Activated B cell treated with CpG ODN at 0.5 μM for 24 hours (primary cell): ENCODE data around the gene DENND2D. TPM values are rescaled to one million over a fixed set of nuclear protein-coding genes. Genes with fewer than 3 reads are reported as not detected.

Experiments used
- ATAC-seq: fragments of 200-7000 bp; cut with Tn5 transposase; one replicate; pipeline ENCODE4 v1.10.0; 2021; ENCODE audit warnings: low read depth, mild to moderate bottlenecking, moderate library complexity
- CTCF ChIA-PET: fragments of 350-600 bp; sonication (Branson Sonifier 250); formaldehyde crosslinking; loops from one replicate; lab custom pipeline; 2021; ENCODE audit warnings: antibody characterized with exemption; lab: Charles Lee
- POLR2A ChIA-PET: fragments of 350-600 bp; sonication (Branson Sonifier 250); formaldehyde crosslinking; loops from one replicate; lab custom pipeline; 2021; ENCODE audit warnings: antibody characterized with exemption; lab: Charles Lee
- DNase-seq: peaks from one replicate; pipeline ENCODE4 v3.0.0; 2022
- H3K27ac Mint-ChIP-seq: one replicate; pipeline ENCODE4 v1.8.0; 2020; ENCODE audit warnings: mixed read lengths
- H3K27me3 Mint-ChIP-seq: one replicate; pipeline ENCODE4 v1.8.0; 2021; ENCODE audit warnings: mixed read lengths
- H3K36me3 Mint-ChIP-seq: one replicate; pipeline ENCODE4 v1.8.0; 2021; ENCODE audit warnings: low read depth, mixed read lengths
- H3K4me1 Mint-ChIP-seq: one replicate; pipeline ENCODE4 v1.8.0; 2021; ENCODE audit warnings: mixed read lengths
- H3K4me3 Mint-ChIP-seq: one replicate; pipeline ENCODE4 v1.8.0; 2020; ENCODE audit warnings: mild to moderate bottlenecking, mixed read lengths
- H3K9me3 Mint-ChIP-seq: one replicate; pipeline ENCODE4 v1.8.0; 2020; ENCODE audit warnings: mixed read lengths
- intact Hi-C: fragments of 100-400 bp; cut with micrococcal nuclease; formaldehyde crosslinking; loops from one replicate; pipeline ENCODE4 v1.15.1; 2024
- total RNA-seq: library from RNA; stranded (reverse); gene quantifications from 2 replicates; pipeline ENCODE4 v1.2.3, GENCODE V29; 2022
- TF ChIP-seq, protein P1 (sequence below): fragments of 200-600 bp; IDR thresholded peaks from one replicate; pipeline ENCODE4 v1.8.0; 2022; ENCODE audit warnings: antibody characterized with exemption, mild to moderate bottlenecking

DENND2D gene
- total RNA-seq, 1 donor from 2014 or later = 58.6 TPM

DNA sequence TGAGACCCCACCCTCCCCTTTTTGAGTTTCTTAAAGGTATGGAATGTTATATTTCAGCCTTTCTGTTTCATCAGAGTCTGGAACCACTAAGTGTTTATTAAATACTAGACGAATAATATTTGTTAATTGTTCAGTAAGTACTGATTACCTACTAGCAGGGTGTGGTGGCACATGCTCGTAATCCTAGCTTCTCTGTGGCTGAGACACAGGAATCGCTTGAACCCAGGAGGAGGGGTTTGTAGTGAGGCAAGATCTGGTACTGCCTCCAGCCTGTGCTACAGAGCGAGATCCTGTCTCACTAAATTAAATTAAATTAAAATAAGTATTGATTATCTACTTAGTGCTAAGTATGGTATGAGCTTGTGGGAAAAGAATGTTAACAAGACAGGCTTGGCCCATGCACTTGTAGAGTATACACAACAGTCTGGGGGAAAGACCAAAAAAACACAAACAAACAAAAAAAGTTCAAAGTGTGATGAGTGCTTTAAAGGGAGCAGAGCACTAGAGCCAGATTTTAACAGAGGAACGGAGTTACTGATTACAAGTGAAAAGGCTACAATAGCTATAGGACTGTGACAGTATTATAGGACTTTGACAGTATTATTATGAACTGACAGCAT lies 58.0 kb downstream of the DENND2D start:
- H3K4me1 Mint-ChIP-seq = peaks cover 75% of the 10 kb centered on the region
- ChIA-PET POLR2A (interaction anchor here (0.9 to 4.3 kb wide), 7 partner anchors 10 to 355 kb away, joined by 3 to 37 read pairs (median 5); no protein-coding TSS in a partner anchor), CTCF (interaction anchor here (1.0 kb wide), 1 partner anchor 258 kb away, joined by 3 read pairs; no protein-coding TSS in a partner anchor)
- H3K9me3 Mint-ChIP-seq = no peaks in the 10 kb centered on the region
- peak overlapping the region; percentile 100 for H3K4me3 Mint-ChIP-seq
- H3K27ac Mint-ChIP-seq = peak overlapping the region; percentile 46
- DNase-seq (no peak), ATAC-seq (no peak)
- TF ChIP-seq, protein P1, sequence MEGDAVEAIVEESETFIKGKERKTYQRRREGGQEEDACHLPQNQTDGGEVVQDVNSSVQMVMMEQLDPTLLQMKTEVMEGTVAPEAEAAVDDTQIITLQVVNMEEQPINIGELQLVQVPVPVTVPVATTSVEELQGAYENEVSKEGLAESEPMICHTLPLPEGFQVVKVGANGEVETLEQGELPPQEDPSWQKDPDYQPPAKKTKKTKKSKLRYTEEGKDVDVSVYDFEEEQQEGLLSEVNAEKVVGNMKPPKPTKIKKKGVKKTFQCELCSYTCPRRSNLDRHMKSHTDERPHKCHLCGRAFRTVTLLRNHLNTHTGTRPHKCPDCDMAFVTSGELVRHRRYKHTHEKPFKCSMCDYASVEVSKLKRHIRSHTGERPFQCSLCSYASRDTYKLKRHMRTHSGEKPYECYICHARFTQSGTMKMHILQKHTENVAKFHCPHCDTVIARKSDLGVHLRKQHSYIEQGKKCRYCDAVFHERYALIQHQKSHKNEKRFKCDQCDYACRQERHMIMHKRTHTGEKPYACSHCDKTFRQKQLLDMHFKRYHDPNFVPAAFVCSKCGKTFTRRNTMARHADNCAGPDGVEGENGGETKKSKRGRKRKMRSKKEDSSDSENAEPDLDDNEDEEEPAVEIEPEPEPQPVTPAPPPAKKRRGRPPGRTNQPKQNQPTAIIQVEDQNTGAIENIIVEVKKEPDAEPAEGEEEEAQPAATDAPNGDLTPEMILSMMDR = no peak
- H3K27me3 Mint-ChIP-seq = no peaks in the 10 kb centered on the region
- intact Hi-C loops = loop anchor here (5.0 kb wide), 2 partner anchors 35 to 1480 kb away; no protein-coding TSS in a partner anchor
- H3K36me3 Mint-ChIP-seq = peaks cover 41% of the 10 kb centered on the region

DNA sequence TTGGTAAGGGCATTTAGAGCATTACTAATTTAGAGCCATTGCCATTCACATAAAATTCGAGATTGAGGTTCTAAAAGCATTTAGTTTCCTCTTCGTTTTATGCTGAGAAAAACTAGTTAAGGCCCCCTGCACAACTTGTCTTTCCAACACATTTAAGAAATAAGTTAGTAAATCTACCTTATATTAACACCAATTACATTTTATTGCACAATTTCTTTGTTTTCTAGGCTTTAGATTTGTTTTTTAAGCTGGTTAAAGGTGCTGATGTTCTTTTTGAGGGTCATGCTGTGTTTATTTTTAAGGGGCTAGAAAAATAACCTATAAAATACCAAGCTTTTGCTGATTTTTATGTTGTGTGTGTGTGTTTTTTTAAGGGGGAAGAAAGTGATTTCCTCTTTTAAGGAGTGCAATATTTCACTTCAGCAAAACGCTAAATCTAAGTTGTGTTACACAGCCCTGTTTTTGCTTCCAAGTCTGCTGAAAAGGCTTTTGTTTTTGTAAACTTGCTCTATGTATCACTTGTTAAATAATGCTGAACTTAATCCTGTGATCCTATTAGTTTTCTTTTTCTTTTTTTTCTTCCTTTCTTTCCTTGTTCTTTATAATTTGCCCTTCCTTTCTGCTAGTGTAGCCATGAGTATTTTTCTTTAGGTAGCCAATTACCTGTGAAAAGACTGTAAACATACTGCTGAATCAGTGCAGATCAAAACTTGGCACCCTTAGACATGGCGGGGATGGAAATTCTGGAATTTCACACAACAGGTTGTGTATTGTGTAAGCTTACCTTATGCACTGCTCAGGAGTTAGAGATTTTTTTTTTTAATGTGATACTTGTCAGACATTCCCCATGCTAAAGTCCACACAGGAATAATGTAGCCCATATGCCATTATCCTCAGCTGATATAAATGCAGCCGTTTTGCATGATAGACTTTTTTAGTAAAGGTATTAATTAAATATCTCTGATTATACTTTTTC lies 58.9 kb downstream of the DENND2D start:
- H3K36me3 Mint-ChIP-seq = peaks cover 42% of the 10 kb centered on the region
- CTCF ChIA-PET = interaction anchor here (1.0 kb wide), 1 partner anchor 258 kb away, joined by 3 read pairs; no protein-coding TSS in a partner anchor

DNA sequence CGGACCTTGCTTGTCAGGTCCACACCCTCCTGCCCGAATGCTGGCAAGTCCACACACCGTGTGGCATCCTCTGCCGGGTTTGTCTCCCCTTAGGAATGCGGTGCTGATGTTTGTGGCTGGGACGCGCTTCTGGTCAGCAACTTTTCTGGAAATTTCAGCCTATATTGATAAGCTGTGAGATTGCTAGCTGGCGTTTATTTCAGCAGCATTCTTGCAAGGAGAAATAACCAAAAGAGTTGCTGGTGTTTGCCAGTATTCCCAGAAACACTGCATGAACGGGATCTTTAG lies 59.8 kb downstream of the DENND2D start:
- POLR2A ChIA-PET = interaction anchor here (0.6 to 4.5 kb wide), 19 partner anchors 8 to 477 kb away, joined by 3 to 114 read pairs (median 11); partner anchors contain the start of gene LRIF1
- Mint-ChIP-seq H3K9me3 (no peaks in the 10 kb centered on the region), H3K27ac (peak overlapping the region; percentile 99), H3K36me3 (peaks cover 43% of the 10 kb centered on the region), H3K4me3 (peak overlapping the region; percentile 100), H3K4me1 (peaks cover 74% of the 10 kb centered on the region), H3K27me3 (no peaks in the 10 kb centered on the region)
- intact Hi-C loops = loop anchor here (1.0 to 5.0 kb wide), 6 partner anchors 12 to 1482 kb away; no protein-coding TSS in a partner anchor
- DNase-seq = no peak
- TF ChIP-seq, protein P1 = no peak
- CTCF ChIA-PET = no interaction called here
- no peak for ATAC-seq

More for the DNA sequence above, 58.9 kb downstream of the DENND2D start:
- peak overlapping the region; percentile 100 for H3K4me3 Mint-ChIP-seq
- peak overlapping the region; percentile 99 for H3K27ac Mint-ChIP-seq
- POLR2A ChIA-PET = interaction anchor here (0.6 to 4.5 kb wide), 19 partner anchors 7 to 356 kb away, joined by 3 to 114 read pairs (median 11); partner anchors contain the start of gene LRIF1
- no peak for ATAC-seq
- no peak for DNase-seq
- TF ChIP-seq, protein P1 = no peak
- H3K4me1 Mint-ChIP-seq = peaks cover 75% of the 10 kb centered on the region
- intact Hi-C loops = loop anchor here (5.0 kb wide), 2 partner anchors 36 to 1481 kb away; no protein-coding TSS in a partner anchor
- no peaks in the 10 kb centered on the region for H3K27me3 Mint-ChIP-seq
- H3K9me3 Mint-ChIP-seq = no peaks in the 10 kb centered on the region

DNA sequence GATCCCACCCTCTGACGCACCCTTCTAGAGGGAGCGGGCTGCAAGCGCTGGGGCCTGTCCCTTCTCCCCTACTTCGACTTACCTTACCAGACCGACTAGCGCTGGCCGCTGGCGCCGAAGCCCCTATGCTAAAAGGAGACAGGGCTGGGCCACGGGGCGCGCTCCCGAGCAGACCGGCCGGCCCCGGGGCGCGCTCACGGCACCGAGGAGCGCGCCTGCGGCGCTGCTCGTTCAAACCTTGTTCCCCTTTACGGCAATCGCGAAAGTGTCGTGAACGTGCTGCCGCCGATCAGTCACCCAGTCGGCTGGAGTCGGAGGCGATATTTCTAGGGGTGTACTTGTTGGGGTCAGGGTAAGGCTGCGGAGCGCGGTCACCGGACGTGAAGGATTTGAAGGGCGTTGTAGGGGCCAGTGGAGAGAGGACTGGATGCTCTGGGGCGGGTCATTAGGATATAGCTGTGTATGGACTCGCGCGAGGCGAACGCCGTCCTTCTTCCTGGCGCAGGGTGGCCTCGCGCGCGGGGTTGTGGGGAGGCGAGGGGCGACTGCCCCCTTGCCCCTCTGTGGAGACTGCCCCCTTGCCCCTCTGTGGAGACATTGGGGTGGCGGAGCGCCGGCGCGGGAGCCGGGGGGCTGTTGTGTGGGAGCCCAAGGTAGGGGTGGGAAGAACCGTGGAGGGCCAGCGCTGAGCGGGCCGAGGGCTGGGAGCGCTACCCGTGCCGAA lies 60.3 kb downstream of the DENND2D start, which contains the start of the genes CEPT1 and DRAM2:
Gene CEPT1, plus strand, starts transcription at position 268 of the 724 bp plus-strand sequence. CDS start 7,492 bp downstream, outside the sequence.
Gene DRAM2, minus strand, starts transcription at position 138 of the 724 bp plus-strand sequence. CDS start 8,539 bp downstream, outside the sequence.
- Mint-ChIP-seq H3K4me3 (peak within 1 kb of the TSS; percentile 100), H3K4me1 (peaks cover 74% of the 10 kb centered on the region), H3K27me3 (no peaks in the 10 kb centered on the region), H3K36me3 (peaks cover 46% of the 10 kb centered on the region), H3K27ac (peak within 1 kb of the TSS; percentile 99), H3K9me3 (no peaks in the 10 kb centered on the region)
- DNase-seq (peak; percentile 90), ATAC-seq (peak; percentile 78)
- intact Hi-C loops = loop anchor here (1.0 to 10.0 kb wide), 10 partner anchors 12 to 1482 kb away; partner anchors contain the start of genes ATP5PB, KCNA3 and WDR77
- ChIA-PET POLR2A (interaction anchor here (0.6 to 4.5 kb wide), 32 partner anchors 9 to 598 kb away, joined by 3 to 114 read pairs (median 6); partner anchors contain the start of genes ATP5PB, CD53, LRIF1 and WDR77), CTCF (interaction anchor here (0.8 to 1.8 kb wide), 5 partner anchors 13 to 260 kb away, joined by 3 to 5 read pairs (median 4); no protein-coding TSS in a partner anchor)
- TF ChIP-seq, protein P1 = no peak
